ENCODE measurements around the gene IFITM1.
"Not testable (repeated sequence)": the region's sequence is repeated elsewhere in the genome, so short reads cannot be mapped to it uniquely, and the experiment has no call there.

Gene IFITM1

DNA sequence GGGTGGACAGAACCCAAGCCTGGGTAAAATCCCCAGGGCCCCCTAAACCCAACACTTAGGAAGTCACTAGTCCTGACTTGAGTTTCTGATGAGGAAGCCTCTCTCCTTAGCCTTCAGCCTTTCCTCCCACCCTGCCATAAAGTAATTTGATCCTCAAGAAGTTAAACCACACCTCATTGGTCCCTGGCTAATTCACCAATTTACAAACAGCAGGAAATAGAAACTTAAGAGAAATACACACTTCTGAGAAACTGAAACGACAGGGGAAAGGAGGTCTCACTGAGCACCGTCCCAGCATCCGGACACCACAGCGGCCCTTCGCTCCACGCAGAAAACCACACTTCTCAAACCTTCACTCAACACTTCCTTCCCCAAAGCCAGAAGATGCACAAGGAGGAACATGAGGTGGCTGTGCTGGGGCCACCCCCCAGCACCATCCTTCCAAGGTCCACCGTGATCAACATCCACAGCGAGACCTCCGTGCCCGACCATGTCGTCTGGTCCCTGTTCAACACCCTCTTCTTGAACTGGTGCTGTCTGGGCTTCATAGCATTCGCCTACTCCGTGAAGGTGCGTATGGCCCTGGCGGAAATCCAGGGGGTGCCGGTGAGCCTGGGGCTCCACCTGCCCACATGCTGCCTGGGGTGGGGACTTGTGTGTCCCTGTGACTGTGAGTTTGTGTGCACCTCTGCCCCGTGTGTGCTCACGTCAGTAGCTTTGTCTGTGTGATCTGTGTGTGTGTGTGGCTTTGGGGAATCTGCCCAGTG lies at the start of gene IFITM1:
IFITM1 (plus strand) TSS at position 254 of the 767 bp plus-strand sequence; CDS start at position 385, 131 bp downstream.
- Histone ChIP-seq H3K9me3 (ENCODE audit: low read length) (no peaks in the 10 kb centered on the region), H3K4me1 (ENCODE audit: insufficient read depth, low read length) (peaks cover 43% of the 10 kb centered on the region), H3K4me3 (ENCODE audit: low read length) (peak within 1 kb of the TSS; percentile 48), H3K36me3 (ENCODE audit: insufficient read depth, low read length) (no peaks in the 10 kb centered on the region), H3K27me3 (ENCODE audit: insufficient read depth, low read length) (no peaks in the 10 kb centered on the region), H2AFZ (ENCODE audit: low read depth, low read length) (no peak within 1 kb of the TSS)

DNA sequence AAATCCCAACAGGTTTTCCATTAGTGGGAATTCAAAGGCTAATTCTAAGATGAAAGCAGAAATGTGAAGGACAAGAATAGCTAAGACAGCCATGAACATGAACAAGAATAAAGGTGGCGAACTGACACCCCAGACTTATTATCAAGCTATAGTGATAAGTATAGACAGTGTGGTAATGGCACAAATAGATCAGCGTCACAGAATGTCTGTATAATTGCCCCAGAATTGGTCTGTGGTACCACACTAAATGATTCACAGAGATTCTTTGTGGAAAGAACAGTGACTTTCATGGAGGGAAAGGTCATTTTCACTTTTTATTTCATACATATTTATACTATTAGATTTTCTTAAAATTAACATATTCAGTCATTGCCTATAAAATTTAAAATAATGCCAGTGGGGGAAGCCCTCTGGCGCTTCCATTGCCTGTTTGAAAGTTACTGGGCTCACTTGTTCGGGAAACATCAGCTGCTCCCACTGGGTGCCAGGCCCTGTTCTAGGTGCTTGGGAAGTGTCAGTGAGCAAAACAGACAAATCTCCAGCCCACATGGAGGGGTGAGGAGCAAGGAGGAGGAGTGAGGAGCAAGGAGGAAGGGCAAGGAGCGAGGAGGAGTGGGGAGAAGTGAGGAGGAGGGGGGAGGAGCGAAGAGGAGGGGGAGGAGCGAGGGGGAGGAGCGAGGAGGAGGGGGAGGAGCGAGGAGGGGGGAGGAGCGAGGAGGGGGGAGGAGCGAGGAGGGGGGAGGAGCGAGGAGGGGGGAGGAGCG lies 47.0 kb upstream of the IFITM1 start:
- Histone ChIP-seq H3K9me3 (ENCODE audit: low read length) (peaks cover 3% of the 10 kb centered on the region), H3K4me1 (ENCODE audit: insufficient read depth, low read length) (no peaks in the 10 kb centered on the region), H2AFZ (ENCODE audit: low read depth, low read length) (no peak overlapping the region), H3K4me3 (ENCODE audit: low read length) (no peak overlapping the region), H3K27me3 (ENCODE audit: insufficient read depth, low read length) (no peaks in the 10 kb centered on the region), H3K36me3 (ENCODE audit: insufficient read depth, low read length) (no peaks in the 10 kb centered on the region)

DNA sequence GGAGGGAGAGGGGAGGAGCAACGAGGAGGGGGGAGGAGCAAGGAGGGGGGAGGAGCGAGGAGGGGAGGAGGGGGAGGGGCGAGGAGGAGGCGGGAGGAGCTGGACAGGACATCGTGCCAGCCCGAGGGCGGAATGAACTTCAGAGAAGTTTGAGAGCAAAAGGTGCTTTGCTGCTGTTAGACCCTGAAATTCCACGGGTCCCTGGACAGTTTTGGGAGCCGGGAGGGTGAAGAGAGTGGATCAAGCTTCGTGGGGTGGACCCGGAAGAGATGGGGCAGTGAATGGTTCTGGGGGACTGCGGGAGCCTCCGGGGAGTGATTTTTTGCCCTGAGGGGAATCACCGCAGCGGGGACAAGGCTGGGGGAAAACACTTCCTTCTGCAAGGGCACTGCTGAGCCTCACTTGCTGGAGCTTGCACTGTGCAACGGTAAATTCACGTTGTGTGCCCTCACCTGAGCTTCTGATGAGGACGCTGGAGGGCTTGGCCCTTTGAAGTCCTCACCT lies 46.3 kb upstream of the IFITM1 start:
- Histone ChIP-seq H3K4me1 (ENCODE audit: insufficient read depth, low read length) (no peaks in the 10 kb centered on the region), H2AFZ (ENCODE audit: low read depth, low read length) (no peak overlapping the region), H3K36me3 (ENCODE audit: insufficient read depth, low read length) (no peaks in the 10 kb centered on the region), H3K4me3 (ENCODE audit: low read length) (no peak overlapping the region), H3K9me3 (ENCODE audit: low read length) (peaks cover 3% of the 10 kb centered on the region), H3K27me3 (ENCODE audit: insufficient read depth, low read length) (no peaks in the 10 kb centered on the region)

GRCh38 chr11:268716-269145 lies 45.1 kb upstream of the IFITM1 start:
- not testable (repeated sequence) for H3K4me3 ChIP-seq (ENCODE audit: low read length); H3K9me3 ChIP-seq (ENCODE audit: low read length); H3K4me1 ChIP-seq (ENCODE audit: insufficient read depth, low read length); H2AFZ ChIP-seq (ENCODE audit: low read depth, low read length); H3K27me3 ChIP-seq (ENCODE audit: insufficient read depth, low read length); H3K36me3 ChIP-seq (ENCODE audit: insufficient read depth, low read length)

DNA sequence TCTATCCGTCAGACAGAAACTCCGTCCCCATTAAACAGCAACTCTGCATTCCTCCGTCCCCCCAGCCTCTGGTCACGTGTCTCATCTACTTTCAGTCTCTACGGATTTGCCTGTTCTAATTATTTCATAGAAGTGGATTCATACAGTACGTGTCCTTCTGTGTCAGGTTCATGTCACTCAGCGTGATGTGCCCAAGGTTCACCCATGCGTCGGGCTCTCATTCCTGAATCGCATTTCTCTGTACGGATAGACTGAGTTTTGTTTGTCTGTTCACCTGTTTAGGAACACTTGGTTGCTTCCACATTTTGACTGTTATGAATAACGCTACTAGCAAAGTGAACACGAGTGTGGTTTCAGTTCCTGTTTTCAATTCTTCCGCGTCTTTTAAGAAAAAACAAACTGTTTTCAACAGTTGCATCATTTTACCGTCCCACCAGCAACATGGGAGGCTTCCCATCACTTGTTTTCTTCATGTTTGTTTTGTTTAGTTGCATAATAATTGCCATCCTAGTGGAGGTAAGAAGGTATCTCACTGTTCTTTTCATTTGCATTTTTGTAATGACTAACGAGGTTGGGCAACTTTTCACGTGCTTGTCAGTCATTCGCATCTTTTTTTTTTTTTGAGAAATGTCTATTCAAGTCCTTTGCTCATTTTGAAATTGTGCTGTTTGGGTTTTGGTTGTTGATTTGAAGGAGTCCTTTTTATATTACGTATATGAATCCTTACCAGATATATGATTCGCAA lies 44.5 kb upstream of the IFITM1 start:
- Histone ChIP-seq H3K27me3 (ENCODE audit: insufficient read depth, low read length) (no peaks in the 10 kb centered on the region), H2AFZ (ENCODE audit: low read depth, low read length) (no peak overlapping the region), H3K4me3 (ENCODE audit: low read length) (no peak overlapping the region), H3K36me3 (ENCODE audit: insufficient read depth, low read length) (no peaks in the 10 kb centered on the region), H3K4me1 (ENCODE audit: insufficient read depth, low read length) (no peaks in the 10 kb centered on the region), H3K9me3 (ENCODE audit: low read length) (peaks cover 3% of the 10 kb centered on the region)

GRCh38 chr11:270451-271318 lies 43.2 kb upstream of the IFITM1 start:
- no peaks in the 10 kb centered on the region for H3K27me3 ChIP-seq (ENCODE audit: insufficient read depth, low read length)
- no peaks in the 10 kb centered on the region for H3K4me1 ChIP-seq (ENCODE audit: insufficient read depth, low read length)

GRCh38 chr11:271319-271715 lies 42.5 kb upstream of the IFITM1 start:
- Histone ChIP-seq H3K27me3 (ENCODE audit: insufficient read depth, low read length) (no peaks in the 10 kb centered on the region), H3K9me3 (ENCODE audit: low read length) (peaks cover 3% of the 10 kb centered on the region), H2AFZ (ENCODE audit: low read depth, low read length) (no peak overlapping the region), H3K4me3 (ENCODE audit: low read length) (no peak overlapping the region), H3K36me3 (ENCODE audit: insufficient read depth, low read length) (no peaks in the 10 kb centered on the region), H3K4me1 (ENCODE audit: insufficient read depth, low read length) (no peaks in the 10 kb centered on the region)

More at GRCh38 chr11:270451-271318, 43.2 kb upstream of the IFITM1 start:
- Histone ChIP-seq H3K36me3 (ENCODE audit: insufficient read depth, low read length) (no peaks in the 10 kb centered on the region), H2AFZ (ENCODE audit: low read depth, low read length) (no peak overlapping the region), H3K9me3 (ENCODE audit: low read length) (peaks cover 3% of the 10 kb centered on the region), H3K4me3 (ENCODE audit: low read length) (no peak overlapping the region)

DNA sequence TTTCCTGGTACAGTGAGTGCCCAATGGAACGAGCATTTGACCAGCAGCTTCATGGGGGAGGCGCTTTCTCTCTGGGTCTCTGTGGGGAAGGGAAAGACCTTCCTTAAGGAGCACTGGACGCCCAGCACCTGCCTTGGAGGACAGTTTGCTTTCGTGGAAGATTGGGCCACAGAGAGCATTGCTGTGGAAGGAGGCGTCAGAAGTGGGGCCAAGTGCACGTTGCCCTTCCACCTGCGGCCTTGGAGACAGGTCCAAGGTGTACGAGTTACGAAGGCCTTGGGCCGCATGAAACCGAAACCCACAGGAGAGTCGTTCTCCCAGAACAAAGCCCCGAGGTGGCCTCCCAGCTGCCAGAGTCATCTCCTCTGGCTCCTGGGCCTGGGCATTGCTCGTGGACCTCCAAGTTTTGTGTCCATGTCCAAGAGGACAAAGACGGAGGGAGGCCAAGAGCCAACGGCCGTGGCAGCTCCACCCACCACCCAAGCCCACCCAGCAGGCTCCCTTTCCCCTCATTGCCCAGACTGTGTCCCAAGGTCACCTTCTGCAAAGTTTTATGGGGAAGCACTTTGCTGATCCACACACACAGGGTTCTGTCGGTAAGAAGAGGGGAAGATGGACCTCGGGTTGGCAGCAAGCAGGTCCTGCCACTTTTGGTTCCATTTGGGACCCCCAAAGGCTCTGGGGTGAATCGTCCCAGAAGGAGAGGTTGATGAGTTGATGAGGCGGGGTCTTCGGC lies 41.5 kb upstream of the IFITM1 start:
- H3K9me3 ChIP-seq (ENCODE audit: low read length) = peaks cover 4% of the 10 kb centered on the region
- H3K4me3 ChIP-seq (ENCODE audit: low read length) = no peak overlapping the region
- no peak overlapping the region for H2AFZ ChIP-seq (ENCODE audit: low read depth, low read length)
- H3K27me3 ChIP-seq (ENCODE audit: insufficient read depth, low read length) = no peaks in the 10 kb centered on the region
- peaks cover 1% of the 10 kb centered on the region for H3K4me1 ChIP-seq (ENCODE audit: insufficient read depth, low read length)
- no peaks in the 10 kb centered on the region for H3K36me3 ChIP-seq (ENCODE audit: insufficient read depth, low read length)

DNA sequence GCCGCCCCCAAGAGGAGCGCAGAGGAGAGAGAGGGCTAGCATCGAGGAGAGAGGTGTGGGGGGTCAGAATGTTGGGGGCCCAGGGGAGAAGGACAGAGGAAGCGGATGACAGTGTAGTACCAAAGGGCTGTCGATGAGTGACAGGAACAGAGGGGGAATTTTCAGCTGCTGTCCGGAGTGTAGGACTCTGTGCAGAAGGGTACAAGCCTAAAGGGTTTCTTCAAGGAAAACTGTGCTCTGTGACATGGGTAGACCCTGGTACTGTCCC lies 41.0 kb upstream of the IFITM1 start:
- Histone ChIP-seq H2AFZ (ENCODE audit: low read depth, low read length) (no peak overlapping the region), H3K4me3 (ENCODE audit: low read length) (no peak overlapping the region), H3K36me3 (ENCODE audit: insufficient read depth, low read length) (no peaks in the 10 kb centered on the region), H3K4me1 (ENCODE audit: insufficient read depth, low read length) (peaks cover 6% of the 10 kb centered on the region), H3K9me3 (ENCODE audit: low read length) (peaks cover 4% of the 10 kb centered on the region), H3K27me3 (ENCODE audit: insufficient read depth, low read length) (no peaks in the 10 kb centered on the region)

GRCh38 chr11:276219-276618 lies 37.6 kb upstream of the IFITM1 start:
- Histone ChIP-seq H3K9me3 (ENCODE audit: low read length) (peaks cover 2% of the 10 kb centered on the region), H3K4me1 (ENCODE audit: insufficient read depth, low read length) (peaks cover 10% of the 10 kb centered on the region), H3K27me3 (ENCODE audit: insufficient read depth, low read length) (no peaks in the 10 kb centered on the region), H3K4me3 (ENCODE audit: low read length) (no peak overlapping the region), H2AFZ (ENCODE audit: low read depth, low read length) (no peak overlapping the region), H3K36me3 (ENCODE audit: insufficient read depth, low read length) (no peaks in the 10 kb centered on the region)

DNA sequence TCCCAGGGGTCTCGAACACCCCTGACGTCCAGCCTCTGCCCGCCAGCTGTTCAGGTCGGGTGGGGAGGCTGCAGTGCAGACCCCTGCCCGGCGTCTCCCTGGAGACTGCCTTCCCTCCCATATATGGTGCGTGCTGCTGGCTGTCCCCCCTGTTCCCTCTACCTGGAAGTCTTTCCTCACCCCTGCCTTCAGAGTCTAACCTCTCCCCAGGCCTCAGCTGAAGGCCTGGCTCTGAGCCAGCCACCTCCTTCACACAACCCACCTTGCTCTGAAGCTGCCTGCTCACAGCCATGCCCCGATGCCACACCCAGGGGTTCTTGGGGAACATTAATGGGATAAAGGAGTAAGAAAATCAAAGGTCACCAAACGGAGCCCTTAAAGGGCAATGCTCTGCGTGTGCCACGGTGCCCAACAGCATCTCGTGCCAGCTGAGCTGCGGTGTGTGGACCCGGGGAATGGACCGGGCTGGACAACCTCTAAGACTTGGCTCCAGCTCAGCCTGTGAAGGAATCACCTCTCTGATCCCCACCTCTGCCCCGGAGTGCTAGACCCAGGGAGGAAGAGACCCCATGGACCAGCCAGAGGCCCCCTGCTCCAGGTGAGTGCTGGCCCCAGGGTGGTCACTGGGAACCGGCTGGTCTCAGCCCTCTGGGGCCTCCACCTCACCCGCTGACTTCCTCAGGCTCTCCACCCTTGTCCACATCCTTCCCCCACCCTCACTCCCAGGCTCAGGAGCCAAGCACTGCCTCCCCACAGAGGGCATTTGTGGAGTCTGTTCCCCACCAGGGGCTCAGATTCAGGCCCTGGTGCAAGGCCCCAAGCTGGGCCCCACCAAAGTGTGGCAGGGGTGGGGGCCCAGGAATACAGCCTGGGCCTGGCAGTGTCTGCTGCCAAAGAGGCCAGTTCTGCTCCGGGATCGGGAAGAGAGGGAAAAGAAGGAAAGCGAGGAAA lies 35.6 kb upstream of the IFITM1 start, which contains the start of gene NLRP6:
NLRP6 (plus strand) TSS at position 407 of the 951 bp plus-strand sequence; CDS start at position 570, 163 bp downstream.
- Histone ChIP-seq H2AFZ (ENCODE audit: low read depth, low read length) (no peak within 1 kb of the TSS), H3K4me1 (ENCODE audit: insufficient read depth, low read length) (peaks cover 10% of the 10 kb centered on the region), H3K4me3 (ENCODE audit: low read length) (no peak within 1 kb of the TSS), H3K36me3 (ENCODE audit: insufficient read depth, low read length) (no peaks in the 10 kb centered on the region), H3K9me3 (ENCODE audit: low read length) (peaks cover 2% of the 10 kb centered on the region), H3K27me3 (ENCODE audit: insufficient read depth, low read length) (no peaks in the 10 kb centered on the region)

Measured in neuron (in vitro differentiated cells).